GM23248 (cell line): ENCODE measurements around the gene MINDY4B.

Experiments used
- EZH2 ChIP-seq: fragments of 200-600 bp; sonication (generic); IDR thresholded peaks from 2 replicates; pipeline ENCODE4 v1.6.1; 2018; ENCODE audit warnings: antibody characterized with exemption, mild to moderate bottlenecking; ENCODE audit not compliant: insufficient read depth, poor library complexity, severe bottlenecking
- EZH2phosphoT487 ChIP-seq: fragments of 200-600 bp; sonication (generic); IDR thresholded peaks from 2 replicates; pipeline ENCODE4 v1.6.1; 2018; ENCODE audit warnings: antibody characterized with exemption, moderate library complexity, mild to moderate bottlenecking, low read depth; ENCODE audit not compliant: insufficient read depth

GRCh38 chr3:150843241-150843640 is 62.0 kb downstream of the MINDY4B start:
- no peak for TF ChIP-seq EZH2phosphoT487
- TF ChIP-seq EZH2, result no peak
